ENCODE results near the gene GEMIN4.

- TF ChIP-seq EP300 (IDR thresholded peaks at IDR 0.05) (no peak), CTCF (IDR thresholded peaks at IDR 0.05) (no peak), POLR2A (IDR thresholded peaks at IDR 0.05) (no peak), POLR2AphosphoS5 (IDR thresholded peaks at IDR 0.05) (no peak)
Observed at GRCh38 chr17:742147-742793, 9.8 kb downstream of the GEMIN4 start.
